Measurements from ENCODE around the gene SPATS2L.

Gene SPATS2L

DNA sequence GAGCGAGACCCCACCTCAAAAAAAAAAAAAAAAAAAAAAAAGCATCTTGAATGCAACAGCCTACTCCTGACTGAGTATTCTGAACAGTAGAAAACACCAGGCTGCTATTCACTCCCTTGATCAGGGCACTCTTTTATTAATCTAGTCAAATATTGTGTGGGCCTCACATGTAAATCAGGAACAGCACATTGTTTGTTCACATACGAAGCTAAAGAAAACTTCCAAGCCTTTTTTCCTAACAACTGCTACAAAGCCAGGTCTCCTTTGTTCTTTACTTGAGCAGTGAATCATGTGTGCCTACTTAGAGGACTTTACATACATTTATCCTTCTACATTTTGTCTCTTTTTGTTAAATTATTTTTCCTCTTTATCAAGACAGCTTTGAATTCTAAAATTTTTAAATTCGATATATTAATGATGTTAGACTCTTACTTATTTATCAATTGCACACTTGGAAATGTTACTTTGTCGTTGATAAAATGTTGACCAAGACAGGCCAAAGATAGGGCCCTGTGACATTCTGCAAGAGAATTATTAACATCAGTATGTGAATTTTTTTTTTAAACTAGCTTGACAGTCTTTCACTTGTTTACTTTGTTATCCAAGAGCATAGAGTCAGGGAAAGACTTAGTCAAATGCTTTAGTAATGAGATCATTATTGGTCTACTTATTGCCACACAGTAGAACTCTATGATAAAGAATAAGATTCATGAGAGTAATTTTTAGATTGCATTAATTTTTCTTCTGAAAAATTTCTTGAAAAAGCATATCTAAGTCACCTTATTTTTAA, 13.2 kb downstream of the SPATS2L start:
- Histone ChIP-seq H3K4me1 (no peaks in the 10 kb centered on the region), H3K9me3 (no peaks in the 10 kb centered on the region), H3K36me3 (no peaks in the 10 kb centered on the region), H3K4me3 (ENCODE audit: low read depth, low read length) (no peak overlapping the region), H3K27me3 (no peaks in the 10 kb centered on the region)
- TF ChIP-seq CTCF (IDR thresholded peaks at IDR 0.05; ENCODE audit: low read depth, low read length) = no peak
- no peak for DNase-seq

- no peak for TF ChIP-seq CTCF (IDR thresholded peaks at IDR 0.05; ENCODE audit: low read depth, low read length)
- Histone ChIP-seq H3K9me3 (no peaks in the 10 kb centered on the region), H3K27me3 (no peaks in the 10 kb centered on the region), H3K36me3 (no peaks in the 10 kb centered on the region), H3K4me3 (ENCODE audit: low read depth, low read length) (no peak overlapping the region), H3K4me1 (no peaks in the 10 kb centered on the region)
- DNase-seq = no peak
Observed at GRCh38 chr2:200320344-200320743, 13.9 kb downstream of the SPATS2L start.

DNA sequence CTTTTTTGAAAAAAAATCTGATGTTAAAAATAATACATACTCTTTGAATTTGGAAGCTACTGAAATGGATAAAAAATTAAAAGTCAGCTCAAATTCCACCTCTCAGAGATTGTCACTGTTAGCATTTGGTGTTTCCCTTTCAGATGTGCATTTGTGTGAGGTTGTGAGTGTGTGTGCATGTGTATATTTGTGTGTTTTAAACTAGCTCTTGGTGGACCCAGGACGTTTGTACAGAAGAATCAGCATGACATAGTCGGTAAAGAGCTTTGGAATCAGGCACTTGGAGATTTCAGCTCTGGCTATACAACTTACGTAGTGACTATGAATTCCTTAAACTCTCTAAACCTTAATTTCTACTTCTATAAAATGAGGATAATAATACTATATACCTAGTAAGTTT, 14.5 kb downstream of the SPATS2L start:
- H3K9me3 ChIP-seq = no peaks in the 10 kb centered on the region
- no peak overlapping the region for H3K4me3 ChIP-seq (ENCODE audit: low read depth, low read length)
- TF ChIP-seq CTCF (IDR thresholded peaks at IDR 0.05; ENCODE audit: low read depth, low read length) = no peak
- H3K27me3 ChIP-seq = no peaks in the 10 kb centered on the region
- H3K4me1 ChIP-seq = no peaks in the 10 kb centered on the region
- H3K36me3 ChIP-seq = no peaks in the 10 kb centered on the region
- no peak for DNase-seq

DNA sequence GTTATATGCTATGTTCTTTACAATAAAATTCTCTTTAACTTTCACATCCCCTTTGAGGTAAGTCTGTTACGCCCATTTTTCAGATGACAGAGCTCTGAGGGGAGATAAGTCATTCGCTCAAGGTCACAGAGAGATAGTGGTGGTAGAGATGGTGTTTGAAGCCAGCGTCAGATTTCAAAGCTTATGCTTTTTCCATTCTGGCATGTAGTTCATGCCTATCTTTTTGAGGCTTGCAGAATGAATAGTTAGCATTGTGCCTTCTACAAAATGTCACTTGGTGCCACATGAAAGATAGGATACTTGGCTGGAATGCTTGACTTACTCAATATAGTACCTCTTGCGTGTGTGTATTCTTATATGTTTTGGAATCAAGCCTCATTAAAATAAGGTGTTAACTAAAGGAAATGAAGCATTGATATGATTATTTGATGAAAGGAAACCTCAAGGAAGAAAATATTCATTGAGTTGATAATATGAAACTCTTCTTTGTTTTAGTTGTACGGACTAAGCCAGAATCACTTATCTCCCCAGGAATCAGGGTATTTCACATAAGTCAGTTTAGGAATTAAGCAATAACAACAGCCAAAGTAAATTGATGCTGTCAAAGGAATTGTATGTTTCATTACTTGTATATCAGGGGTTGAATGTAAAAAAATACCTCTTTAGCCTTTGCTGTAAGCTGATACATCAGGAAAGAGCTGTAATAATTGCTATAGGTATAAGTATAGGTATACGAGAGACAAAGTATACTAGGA, 15.5 kb downstream of the SPATS2L start:
- no peak for DNase-seq

DNA sequence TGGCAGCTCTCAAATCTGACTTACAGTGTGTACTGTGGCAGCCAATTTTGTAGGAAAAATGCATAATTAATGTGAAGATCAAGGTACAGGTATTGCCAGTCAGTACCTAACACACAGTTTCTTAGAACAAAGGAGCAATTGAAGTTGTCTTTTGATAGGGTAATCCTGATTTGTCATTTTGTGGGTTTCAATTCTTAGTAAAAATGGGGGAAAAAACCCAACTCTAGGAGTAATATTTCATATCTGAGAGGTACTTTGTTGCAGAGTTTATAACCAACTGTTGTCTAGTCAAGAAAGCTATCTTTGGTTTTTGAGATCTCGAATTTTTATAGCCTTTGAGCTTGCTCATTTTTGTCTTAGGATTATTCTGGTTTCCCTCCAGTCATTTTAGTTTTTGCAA, 16.1 kb downstream of the SPATS2L start:
- no peaks in the 10 kb centered on the region for H3K9me3 ChIP-seq
- no peaks in the 10 kb centered on the region for H3K4me1 ChIP-seq
- no peaks in the 10 kb centered on the region for H3K36me3 ChIP-seq
- no peak for TF ChIP-seq CTCF (IDR thresholded peaks at IDR 0.05; ENCODE audit: low read depth, low read length)
- no peaks in the 10 kb centered on the region for H3K27me3 ChIP-seq
- DNase-seq = no peak
- H3K4me3 ChIP-seq (ENCODE audit: low read depth, low read length) = no peak overlapping the region

More for the DNA sequence above, 15.5 kb downstream of the SPATS2L start:
- TF ChIP-seq CTCF (IDR thresholded peaks at IDR 0.05; ENCODE audit: low read depth, low read length) = no peak
- H3K4me1 ChIP-seq = no peaks in the 10 kb centered on the region
- no peaks in the 10 kb centered on the region for H3K27me3 ChIP-seq
- H3K9me3 ChIP-seq = no peaks in the 10 kb centered on the region
- no peaks in the 10 kb centered on the region for H3K36me3 ChIP-seq
- no peak overlapping the region for H3K4me3 ChIP-seq (ENCODE audit: low read depth, low read length)

DNA sequence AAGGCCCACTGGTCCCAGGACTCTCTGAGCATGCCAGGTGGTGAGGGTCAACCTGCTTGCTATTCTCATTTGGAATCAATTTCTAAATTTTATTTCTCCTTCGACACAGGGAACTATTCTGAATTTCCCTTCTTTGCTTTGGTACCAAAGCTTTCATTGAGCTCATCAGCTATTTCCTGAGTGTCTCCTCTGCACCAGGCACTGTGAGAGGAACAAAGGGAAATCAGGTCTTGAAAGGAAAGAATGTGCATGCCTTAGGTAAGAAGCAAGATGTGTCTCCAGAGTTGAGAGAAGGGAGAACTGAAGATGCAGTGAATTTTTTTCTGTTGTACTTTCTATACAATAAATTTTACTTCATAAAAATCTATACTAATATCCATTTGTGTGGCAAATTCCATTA, 17.9 kb downstream of the SPATS2L start:
- Histone ChIP-seq H3K9me3 (no peaks in the 10 kb centered on the region), H3K4me3 (ENCODE audit: low read depth, low read length) (no peak overlapping the region), H3K27me3 (no peaks in the 10 kb centered on the region), H3K36me3 (no peaks in the 10 kb centered on the region), H3K4me1 (no peaks in the 10 kb centered on the region; the same call in 1 of the 2 replicates)
- no peak for TF ChIP-seq CTCF (IDR thresholded peaks at IDR 0.05; ENCODE audit: low read depth, low read length)
- no peak for DNase-seq

Measured in BE2C (cell line).